GM12892 (cell line): ENCODE measurements around the gene HIGD1C.
"Not testable (repeated sequence)": the region's sequence is repeated elsewhere in the genome, so short reads cannot be mapped to it uniquely, and the experiment has no call there.

Experiments
- DNase-seq: peaks from one replicate; pipeline ENCODE4 v3.0.0; 2011; ENCODE audit not compliant: insufficient read length
- FAIRE-seq: peaks from 2 replicates; lab custom pipeline; 2011; peaks lifted over from hg19 to GRCh38; lab: Jason Lieb, UNC
- POLR2A ChIP-seq: IDR thresholded peaks from 2 replicates; pipeline ENCODE4 v1.6.1; 2011; ENCODE audit warnings: low read depth, low read length, control low read depth
- POLR2AphosphoS5 ChIP-seq: IDR thresholded peaks from 2 replicates; pipeline ENCODE4 v1.6.1; 2011; ENCODE audit warnings: low read depth, low read length, control low read depth
- TAF1 ChIP-seq: IDR thresholded peaks from 2 replicates; pipeline ENCODE4 v1.6.1; 2011; ENCODE audit warnings: low read depth, mild to moderate bottlenecking, control low read depth, low read length, borderline replicate concordance

HIGD1C gene

GRCh38 chr12:50934981-50935807 is 17.1 kb upstream of the HIGD1C start:
- no peak for TF ChIP-seq POLR2A
- TF ChIP-seq POLR2AphosphoS5, result no peak
- TF ChIP-seq TAF1, result no peak
- no peak for DNase-seq
- no peak for FAIRE-seq

GRCh38 chr12:50936821-50937530 is 15.4 kb upstream of the HIGD1C start:
- TF ChIP-seq POLR2AphosphoS5 (no peak), POLR2A (no peak), TAF1 (no peak)
- FAIRE-seq (no peak), DNase-seq (no peak)

GRCh38 chr12:50937653-50938052 is 14.7 kb upstream of the HIGD1C start:
- no peak for TF ChIP-seq POLR2AphosphoS5
- TF ChIP-seq POLR2A, result no peak
- TF ChIP-seq TAF1, result no peak
- FAIRE-seq (no peak), DNase-seq (no peak)

GRCh38 chr12:50947933-50948626 is 4.3 kb upstream of the HIGD1C start:
- FAIRE-seq (no peak), DNase-seq (no peak)
- no peak for TF ChIP-seq TAF1
- no peak for TF ChIP-seq POLR2A
- no peak for TF ChIP-seq POLR2AphosphoS5

- no peak for TF ChIP-seq POLR2AphosphoS5
- TF ChIP-seq TAF1, result no peak
- no peak for TF ChIP-seq POLR2A
- DNase-seq (no peak), FAIRE-seq (no peak)
These were observed 3.5 kb upstream of the HIGD1C start for GRCh38 chr12:50948798-50949197.

- no peak for DNase-seq
- no peak for FAIRE-seq
- TF ChIP-seq POLR2AphosphoS5 (no peak), TAF1 (no peak), POLR2A (no peak)
These were observed 2.5 kb upstream of the HIGD1C start for GRCh38 chr12:50949801-50950302.

- TF ChIP-seq TAF1, result no peak
- TF ChIP-seq POLR2A, result no peak
- no peak for TF ChIP-seq POLR2AphosphoS5
- no peak for DNase-seq
- FAIRE-seq, result peak; percentile 14
These were observed 1.2 kb upstream of the HIGD1C start for GRCh38 chr12:50951112-50951511.

GRCh38 chr12:50953047-50953446 is 703 bp downstream of the HIGD1C start:
- TF ChIP-seq POLR2A (no peak), TAF1 (no peak), POLR2AphosphoS5 (no peak)
- FAIRE-seq (no peak), DNase-seq (no peak)

GRCh38 chr12:50954789-50955188 is 2.4 kb downstream of the HIGD1C start:
- not testable (repeated sequence) for DNase-seq, FAIRE-seq

- DNase-seq, result no peak
- no peak for FAIRE-seq
- TF ChIP-seq POLR2A, result no peak
- TF ChIP-seq TAF1, result no peak
- TF ChIP-seq POLR2AphosphoS5, result no peak
These were observed 2.9 kb downstream of the HIGD1C start for GRCh38 chr12:50955288-50955687.

- TF ChIP-seq TAF1 (no peak), POLR2A (no peak), POLR2AphosphoS5 (no peak)
- FAIRE-seq (no peak), DNase-seq (no peak)
These were observed 3.4 kb downstream of the HIGD1C start for GRCh38 chr12:50955697-50956096.
